ENCODE data around the gene GVQW3.

- TF ChIP-seq POLR2A (IDR thresholded peaks at IDR 0.05) = no peak
- no peak for TF ChIP-seq CTCF (IDR thresholded peaks at IDR 0.05)
Measured at GRCh38 chr11:76453248-76453647, 72.1 kb downstream of the GVQW3 start.

Data from thyroid gland (tissue), 4 donors.